HG03571 (cell line): ENCODE data around the gene ANKRD22.

Experiments used
- ATAC-seq: cut with Tn5 transposase; IDR thresholded peaks from one replicate; pipeline ENCODE4 v1.9.1; 2021; ENCODE audit not compliant: unreplicated experiment

Gene ANKRD22

GRCh38 chr10:88803641-88804040 is 48.0 kb downstream of the ANKRD22 start:
- no peak for ATAC-seq

DNA sequence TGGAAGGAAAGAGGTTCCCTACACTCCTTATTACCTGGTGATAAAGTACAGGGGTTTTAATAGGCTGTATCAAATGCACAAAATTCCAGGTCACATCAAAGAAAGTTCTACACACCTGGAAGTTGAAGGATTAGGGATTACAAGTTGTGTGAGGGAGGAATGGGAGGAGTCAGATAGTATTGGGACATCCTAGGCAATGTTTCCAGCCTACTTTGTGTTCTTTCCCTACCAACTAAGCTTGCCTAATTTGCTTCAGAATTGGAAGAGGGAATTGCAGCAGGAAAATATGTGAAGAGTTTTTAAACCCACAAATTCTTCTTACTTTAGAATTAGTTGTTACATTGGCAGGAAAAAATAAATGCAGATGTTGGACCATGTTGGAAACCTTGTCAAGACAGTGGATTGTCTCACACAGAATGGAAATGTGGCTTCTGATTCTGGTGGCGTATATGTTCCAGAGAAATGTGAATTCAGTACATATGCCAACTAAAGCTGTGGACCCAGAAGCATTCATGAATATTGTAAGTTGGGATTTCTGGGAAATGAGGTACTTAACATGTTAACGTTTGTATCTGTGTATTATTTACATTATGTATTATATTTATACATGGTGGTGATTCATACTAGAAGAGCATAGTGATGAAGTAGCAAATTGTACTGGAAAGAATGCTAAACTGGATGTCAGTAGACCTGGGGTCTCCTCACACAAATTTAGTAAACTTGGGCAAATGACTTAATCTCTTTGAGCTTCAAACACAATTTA is 48.9 kb downstream of the ANKRD22 start, which contains the start of gene LIPM:
Gene LIPM (plus strand): TSS at position 208 of the 763 bp plus-strand sequence. CDS start 167 bp downstream, at position 375.
- ATAC-seq = no peak

DNA sequence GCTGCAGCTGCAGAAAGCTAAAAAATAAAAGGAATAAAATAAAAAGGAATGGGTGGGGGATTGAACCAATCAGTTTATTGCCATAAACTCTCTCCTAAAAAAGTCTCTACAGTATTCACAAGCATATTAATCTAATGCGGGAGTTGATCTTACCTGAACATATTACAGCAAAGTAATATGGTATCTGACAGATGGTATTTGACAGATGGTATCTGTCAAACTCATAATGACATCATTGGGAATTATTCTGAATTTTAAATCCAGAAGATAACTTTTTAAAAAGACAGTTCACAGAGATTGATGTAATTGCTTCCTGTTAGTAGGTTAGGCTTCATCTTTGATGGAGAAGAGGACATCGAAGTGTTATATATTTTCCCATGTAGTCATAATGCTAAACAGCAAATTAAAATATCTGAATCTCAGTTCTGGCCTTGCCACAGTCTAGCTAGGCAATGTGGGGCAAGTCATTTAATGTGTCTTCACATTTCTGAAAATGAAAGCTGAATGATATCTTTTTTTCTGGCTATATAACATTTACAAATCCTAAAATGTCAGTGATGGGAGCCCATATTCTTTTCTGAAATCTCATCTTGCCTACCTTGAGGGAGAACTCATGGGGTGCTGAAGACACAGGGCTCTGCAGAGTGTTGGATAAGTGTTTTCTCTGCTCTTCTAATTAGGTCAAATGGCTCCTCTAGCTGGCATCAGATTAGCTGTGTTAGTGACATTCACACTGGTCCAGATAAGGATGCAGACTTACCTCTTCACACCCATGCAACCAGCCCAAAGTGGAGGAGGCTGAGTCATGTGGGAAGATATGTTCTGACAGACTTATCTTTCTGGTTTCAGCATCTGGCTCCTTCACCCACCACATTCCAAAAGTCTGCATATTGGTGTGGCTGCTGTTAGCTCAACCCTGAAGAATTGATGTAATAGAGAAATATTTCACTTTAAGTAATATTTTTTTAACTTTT is 51.2 kb downstream of the ANKRD22 start:
- no peak for ATAC-seq

GRCh38 chr10:88794731-88795130 is 56.9 kb downstream of the ANKRD22 start:
- ATAC-seq = no peak

DNA sequence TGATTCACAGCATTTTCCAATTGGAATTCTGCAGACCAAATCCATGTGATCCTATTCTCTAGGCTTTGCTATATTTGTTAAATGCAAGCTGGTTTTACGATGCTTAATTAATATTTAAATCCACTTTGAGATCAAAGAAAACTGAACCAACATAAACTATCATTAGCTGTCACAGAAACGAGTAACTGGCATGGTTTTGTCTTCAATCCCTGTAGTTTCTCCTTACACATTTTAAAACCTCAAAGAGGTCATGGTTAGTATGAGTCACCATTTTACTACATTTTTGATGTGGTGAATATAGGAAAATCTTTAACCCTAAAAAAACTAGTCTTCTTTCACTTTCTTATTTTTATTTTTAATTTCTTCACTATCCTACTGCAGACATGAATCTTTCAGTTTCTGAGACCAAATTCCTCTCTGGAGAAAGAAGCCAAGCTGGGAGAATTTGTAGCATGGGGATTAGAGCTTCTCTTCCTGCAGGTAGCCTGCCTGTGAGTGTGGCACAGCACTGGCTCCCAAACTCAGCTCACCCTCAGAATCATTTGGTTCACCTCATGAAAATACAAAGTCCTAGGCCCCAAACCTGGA is 57.8 kb downstream of the ANKRD22 start:
- ATAC-seq = no peak

DNA sequence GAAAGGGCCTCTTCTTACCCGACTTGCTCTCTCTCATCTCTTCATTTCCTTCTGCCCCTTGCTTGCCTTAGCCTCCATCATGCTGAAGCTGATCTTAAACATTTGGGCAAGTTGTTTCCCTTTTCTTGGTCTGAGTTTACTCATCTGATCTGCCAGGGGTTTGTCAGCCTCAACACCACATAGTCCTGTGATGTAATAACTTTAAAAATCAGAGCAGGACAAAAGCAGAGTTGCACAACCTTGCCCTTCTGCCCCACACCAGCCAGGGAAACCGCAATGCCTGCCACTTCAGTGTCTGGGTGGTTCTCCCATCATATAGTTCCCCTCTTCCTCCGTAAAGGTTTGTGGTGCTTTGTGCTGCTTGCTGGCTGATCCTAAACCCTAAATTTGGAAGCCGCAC is 59.0 kb downstream of the ANKRD22 start:
- no peak for ATAC-seq

- ATAC-seq = no peak
These were observed 59.7 kb downstream of the ANKRD22 start for GRCh38 chr10:88791924-88792323.

DNA sequence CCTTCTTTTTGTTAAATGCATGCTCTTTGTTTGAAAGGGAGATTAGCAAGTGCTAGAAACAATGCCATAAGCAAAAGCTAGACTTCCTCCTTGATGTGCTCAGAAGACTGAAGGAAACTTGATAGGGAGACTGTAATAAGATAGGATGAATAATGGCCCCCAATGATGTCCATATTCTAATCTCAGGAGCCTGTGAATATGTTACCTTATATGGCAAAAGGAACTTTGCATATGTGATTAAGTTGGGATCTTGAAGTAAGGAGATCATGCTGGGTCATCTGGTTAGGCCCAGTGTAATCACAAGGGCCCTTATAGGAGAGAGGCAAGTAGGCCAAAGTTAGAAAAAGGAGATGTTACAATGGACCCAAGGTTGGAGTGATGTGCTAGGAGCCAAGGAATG is 62.7 kb downstream of the ANKRD22 start:
- ATAC-seq = no peak

- ATAC-seq = no peak
These were observed 64.2 kb downstream of the ANKRD22 start for GRCh38 chr10:88787463-88787862.

DNA sequence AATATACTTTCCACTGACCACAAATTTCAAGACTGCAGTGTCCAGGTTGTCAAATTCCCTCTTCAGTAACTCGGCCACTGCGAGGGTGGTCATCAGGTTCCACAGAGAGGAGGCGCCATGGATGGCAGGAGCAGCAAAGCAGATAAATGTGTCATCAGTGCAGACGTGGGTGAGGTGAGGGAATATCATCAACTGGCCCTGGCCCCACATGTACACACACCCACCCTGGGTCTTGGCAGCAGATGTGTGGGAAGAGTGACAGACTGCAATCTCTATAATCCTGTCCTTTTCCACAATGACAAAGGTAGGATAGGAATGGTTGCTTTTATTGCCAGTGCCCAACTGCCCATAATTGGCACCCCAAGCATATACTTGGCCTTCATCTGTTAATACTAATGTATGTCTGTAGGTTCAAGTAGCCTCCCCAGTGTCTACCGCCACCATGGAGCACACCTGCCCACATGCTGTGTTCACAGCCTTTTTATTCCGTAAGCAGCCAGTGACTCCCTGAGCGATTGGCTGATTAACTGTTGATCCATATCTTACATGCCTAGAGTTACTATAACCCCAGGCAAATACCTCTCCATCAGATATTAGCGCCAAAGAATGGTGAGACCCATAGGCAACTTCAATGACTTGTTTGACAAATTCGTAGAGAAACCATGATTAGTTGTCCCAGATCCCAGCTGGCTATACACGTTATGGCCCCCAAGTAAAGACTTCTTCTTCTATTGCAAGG is 65.4 kb downstream of the ANKRD22 start:
- ATAC-seq = no peak

GRCh38 chr10:88783724-88784123 is 67.9 kb downstream of the ANKRD22 start:
- no peak for ATAC-seq

- ATAC-seq = no peak
These were observed 69.4 kb downstream of the ANKRD22 start for GRCh38 chr10:88782222-88782621.

DNA sequence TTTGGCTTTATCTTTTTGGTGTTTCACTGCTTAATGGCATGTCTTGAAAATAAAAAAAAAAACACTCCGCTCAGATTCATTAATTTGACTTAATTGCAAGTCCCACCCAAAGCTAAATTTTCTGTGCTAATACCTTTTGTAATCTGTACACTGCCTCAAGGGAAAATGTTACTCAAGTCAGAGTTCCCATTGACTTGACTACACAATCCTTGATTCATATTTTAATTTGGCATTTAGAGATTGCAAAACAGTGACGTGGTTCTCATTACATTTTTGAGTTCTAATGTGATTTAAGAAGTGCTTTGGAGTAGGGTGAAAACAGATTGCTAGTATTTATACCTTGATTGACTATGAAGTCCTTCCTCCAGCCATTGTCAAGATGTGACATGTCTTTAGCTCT is 70.4 kb downstream of the ANKRD22 start:
- no peak for ATAC-seq
